Stimulated activated naive CD8-positive, alpha-beta T cell treated with anti-CD3 and anti-CD28 coated beads, Interleukin-15, amount 100 ng/mL, for 72 hours (primary cell): ENCODE results near the gene PPFIBP2.

Experiments
- ATAC-seq: fragments of 150-1000 bp; cut with Tn5 transposase; 2 replicates; pipeline ENCODE4 v1.10.0; 2021; ENCODE audit warnings: mild to moderate bottlenecking, moderate library complexity
- DNase-seq, 2 donors: peaks; one replicate each; pipeline ENCODE4 v3.0.0; 2021 to 2022
- H3K27ac Mint-ChIP-seq, 2 donors: one replicate each; pipeline ENCODE4 v1.8.0; 2022; ENCODE audit warnings: mild to moderate bottlenecking in 2 of 2, mixed read lengths in 2 of 2, moderate library complexity in 2 of 2
- H3K27me3 Mint-ChIP-seq: one replicate; pipeline ENCODE4 v1.8.0; 2022; ENCODE audit warnings: mixed read lengths
- H3K4me1 Mint-ChIP-seq: one replicate; pipeline ENCODE4 v1.8.0; 2022; ENCODE audit warnings: mild to moderate bottlenecking, mixed read lengths
- H3K4me3 Mint-ChIP-seq, 2 donors: one replicate each; pipeline ENCODE4 v1.8.0; 2022; ENCODE audit warnings: mild to moderate bottlenecking in 2 of 2, mixed read lengths in 2 of 2, moderate library complexity in 1 of 2
- H3K9me3 Mint-ChIP-seq, 2 donors: one replicate each; pipeline ENCODE4 v1.8.0; 2022; ENCODE audit warnings: mixed read lengths in 2 of 2

The PPFIBP2 gene

GRCh38 chr11:7621554-7621953 lies 107.8 kb downstream of the PPFIBP2 start:
- H3K27ac Mint-ChIP-seq: no peak overlapping the region
- DNase-seq: no peak
- H3K4me1 Mint-ChIP-seq: no peaks in the 10 kb centered on the region
- H3K4me3 Mint-ChIP-seq: no peak overlapping the region
- H3K9me3 Mint-ChIP-seq: no peaks in the 10 kb centered on the region
- no peak for ATAC-seq
- H3K27me3 Mint-ChIP-seq: no peaks in the 10 kb centered on the region

GRCh38 chr11:7622721-7623120 lies 108.9 kb downstream of the PPFIBP2 start:
- peak overlapping the region in 1 of 2 donors; percentile 5 for H3K27ac Mint-ChIP-seq
- no peaks in the 10 kb centered on the region for H3K9me3 Mint-ChIP-seq
- DNase-seq: no peak
- H3K27me3 Mint-ChIP-seq: no peaks in the 10 kb centered on the region
- no peaks in the 10 kb centered on the region for H3K4me1 Mint-ChIP-seq
- ATAC-seq: no peak
- no peak overlapping the region for H3K4me3 Mint-ChIP-seq

- no peak overlapping the region for H3K4me3 Mint-ChIP-seq
- ATAC-seq (no peak), DNase-seq (no peak)
- no peaks in the 10 kb centered on the region for H3K9me3 Mint-ChIP-seq
- H3K27ac Mint-ChIP-seq: no peak overlapping the region
- H3K27me3 Mint-ChIP-seq: no peaks in the 10 kb centered on the region
- H3K4me1 Mint-ChIP-seq: no peaks in the 10 kb centered on the region
Measured at GRCh38 chr11:7628660-7629059, 114.9 kb downstream of the PPFIBP2 start.

- no peaks in the 10 kb centered on the region for H3K9me3 Mint-ChIP-seq
- ATAC-seq: no peak
- H3K4me1 Mint-ChIP-seq: no peaks in the 10 kb centered on the region
- no peak overlapping the region for H3K4me3 Mint-ChIP-seq
- H3K27ac Mint-ChIP-seq: no peak overlapping the region
- no peaks in the 10 kb centered on the region for H3K27me3 Mint-ChIP-seq
- DNase-seq: no peak
Measured at GRCh38 chr11:7630002-7630401, 116.2 kb downstream of the PPFIBP2 start.

GRCh38 chr11:7632211-7632610 lies 118.4 kb downstream of the PPFIBP2 start:
- no peaks in the 10 kb centered on the region for H3K9me3 Mint-ChIP-seq
- no peak for ATAC-seq
- no peaks in the 10 kb centered on the region for H3K4me1 Mint-ChIP-seq
- H3K27ac Mint-ChIP-seq: peak overlapping the region in 1 of 2 donors; percentile 15
- no peaks in the 10 kb centered on the region for H3K27me3 Mint-ChIP-seq
- H3K4me3 Mint-ChIP-seq: no peak overlapping the region
- no peak for DNase-seq

- Mint-ChIP-seq H3K4me1 (no peaks in the 10 kb centered on the region), H3K9me3 (no peaks in the 10 kb centered on the region)
Measured at GRCh38 chr11:7635137-7635536, 121.3 kb downstream of the PPFIBP2 start.

GRCh38 chr11:7635708-7636107 lies 121.9 kb downstream of the PPFIBP2 start:
- DNase-seq (no peak), ATAC-seq (no peak)
- Mint-ChIP-seq H3K27ac (no peak overlapping the region), H3K9me3 (no peaks in the 10 kb centered on the region), H3K4me1 (no peaks in the 10 kb centered on the region), H3K4me3 (no peak overlapping the region), H3K27me3 (no peaks in the 10 kb centered on the region)

More at GRCh38 chr11:7635137-7635536, 121.3 kb downstream of the PPFIBP2 start:
- no peak for DNase-seq
- no peaks in the 10 kb centered on the region for H3K27me3 Mint-ChIP-seq
- no peak overlapping the region for H3K27ac Mint-ChIP-seq
- no peak overlapping the region for H3K4me3 Mint-ChIP-seq
- ATAC-seq: no peak

GRCh38 chr11:7636350-7636749 lies 122.6 kb downstream of the PPFIBP2 start:
- Mint-ChIP-seq H3K9me3 (no peaks in the 10 kb centered on the region), H3K4me3 (no peak overlapping the region), H3K4me1 (no peaks in the 10 kb centered on the region), H3K27ac (no peak overlapping the region), H3K27me3 (no peaks in the 10 kb centered on the region)
- DNase-seq (no peak), ATAC-seq (no peak)

- ATAC-seq (no peak), DNase-seq (no peak)
- Mint-ChIP-seq H3K9me3 (no peaks in the 10 kb centered on the region), H3K4me1 (no peaks in the 10 kb centered on the region), H3K4me3 (no peak overlapping the region), H3K27me3 (no peaks in the 10 kb centered on the region), H3K27ac (peak overlapping the region in 1 of 2 donors; percentile 95)
Measured at GRCh38 chr11:7637447-7638157, 123.8 kb downstream of the PPFIBP2 start.

GRCh38 chr11:7638710-7639642 lies 125.2 kb downstream of the PPFIBP2 start:
- DNase-seq (no peak), ATAC-seq (no peak)
- Mint-ChIP-seq H3K9me3 (no peaks in the 10 kb centered on the region), H3K27me3 (no peaks in the 10 kb centered on the region), H3K4me1 (no peaks in the 10 kb centered on the region), H3K27ac (peak overlapping the region in 1 of 2 donors; percentile 3), H3K4me3 (no peak overlapping the region)

GRCh38 chr11:7639643-7640025 lies 125.8 kb downstream of the PPFIBP2 start:
- no peak overlapping the region for H3K27ac Mint-ChIP-seq
- no peaks in the 10 kb centered on the region for H3K4me1 Mint-ChIP-seq
- H3K9me3 Mint-ChIP-seq: no peaks in the 10 kb centered on the region
- H3K27me3 Mint-ChIP-seq: no peaks in the 10 kb centered on the region
- DNase-seq (no peak), ATAC-seq (no peak)
- no peak overlapping the region for H3K4me3 Mint-ChIP-seq

GRCh38 chr11:7640816-7641215 lies 127.0 kb downstream of the PPFIBP2 start:
- no peak for ATAC-seq
- H3K4me1 Mint-ChIP-seq: no peaks in the 10 kb centered on the region
- no peaks in the 10 kb centered on the region for H3K27me3 Mint-ChIP-seq
- H3K4me3 Mint-ChIP-seq: no peak overlapping the region
- H3K27ac Mint-ChIP-seq: peak overlapping the region in 1 of 2 donors; percentile 40
- DNase-seq: no peak
- H3K9me3 Mint-ChIP-seq: no peaks in the 10 kb centered on the region

GRCh38 chr11:7642747-7643146 lies 128.9 kb downstream of the PPFIBP2 start:
- Mint-ChIP-seq H3K27me3 (no peaks in the 10 kb centered on the region), H3K27ac (no peak overlapping the region), H3K9me3 (no peaks in the 10 kb centered on the region), H3K4me3 (no peak overlapping the region), H3K4me1 (no peaks in the 10 kb centered on the region)
- no peak for DNase-seq
- ATAC-seq: no peak

GRCh38 chr11:7643314-7643713 lies 129.5 kb downstream of the PPFIBP2 start:
- Mint-ChIP-seq H3K4me3 (no peak overlapping the region), H3K27me3 (no peaks in the 10 kb centered on the region), H3K9me3 (no peaks in the 10 kb centered on the region), H3K27ac (peak overlapping the region in 1 of 2 donors; percentile 0), H3K4me1 (no peaks in the 10 kb centered on the region)
- ATAC-seq (no peak), DNase-seq (no peak)

GRCh38 chr11:7645206-7645605 lies 131.4 kb downstream of the PPFIBP2 start:
- DNase-seq: no peak
- Mint-ChIP-seq H3K27ac (no peak overlapping the region), H3K27me3 (no peaks in the 10 kb centered on the region), H3K4me1 (no peaks in the 10 kb centered on the region), H3K9me3 (no peaks in the 10 kb centered on the region), H3K4me3 (no peak overlapping the region)
- ATAC-seq: no peak

GRCh38 chr11:7646866-7647265 lies 133.1 kb downstream of the PPFIBP2 start:
- no peak for ATAC-seq

More at GRCh38 chr11:7646866-7647265, 133.1 kb downstream of the PPFIBP2 start:
- Mint-ChIP-seq H3K4me3 (no peak overlapping the region), H3K9me3 (no peaks in the 10 kb centered on the region), H3K27me3 (no peaks in the 10 kb centered on the region), H3K4me1 (no peaks in the 10 kb centered on the region), H3K27ac (no peak overlapping the region)
- no peak for DNase-seq
